ENCODE results near the gene CFAP126. TPM values are rescaled to one million over a fixed set of nuclear protein-coding genes. Genes with fewer than 3 reads are reported as not detected.
A peak's percentile ranks its signal among the peaks of the same experiment; 100 is the strongest.

The CFAP126 gene
- total and polyA plus RNA-seq, 2 of the 13 experiments (the other 11 are each of a cell fraction or from before 2014, with no cell fraction given), result not detected

GRCh38 chr1:161399257-161399998 is 31.8 kb upstream of the CFAP126 start (continued):
- TF ChIP-seq MAZ (IDR thresholded peaks at IDR 0.05; ENCODE audit: borderline replicate concordance, low read depth, low read length), result no peak
- peak; percentile 78 for TF ChIP-seq MAZ (CRISPR knock-in tag; IDR thresholded peaks at IDR 0.05; ENCODE audit: low read depth)
- TF ChIP-seq CEBPZ (IDR thresholded peaks at IDR 0.05; ENCODE audit: low read length), result no peak
- TF ChIP-seq ZNF496 (CRISPR knock-in tag; IDR thresholded peaks at IDR 0.05; ENCODE audit: insufficient replicate concordance), result no peak
- no peak; the same call in 1 of the 2 replicates for TF ChIP-seq RXRA (CRISPR knock-in tag; IDR thresholded peaks at IDR 0.05)
- peak; percentile 66; the same call in 1 of the 2 replicates for TF ChIP-seq TFAP4 (IDR thresholded peaks at IDR 0.05; ENCODE audit: borderline replicate concordance, low read depth)
- no peak for TF ChIP-seq MTA3 (CRISPR knock-in tag; IDR thresholded peaks at IDR 0.05)
- TF ChIP-seq ZNF564 (CRISPR knock-in tag; IDR thresholded peaks at IDR 0.05), result 0 out of 2 replicates have a peak, but pooled peaks have one; percentile 30
- peak; percentile 89; the same call in 1 of the 2 replicates for TF ChIP-seq THAP8 (CRISPR knock-in tag; IDR thresholded peaks at IDR 0.05; ENCODE audit: borderline replicate concordance)
- TF ChIP-seq PATZ1 (CRISPR knock-in tag; IDR thresholded peaks at IDR 0.05), result no peak; the same call in 1 of the 2 replicates
- no peak for TF ChIP-seq ZNF431 (CRISPR knock-in tag; IDR thresholded peaks at IDR 0.05; ENCODE audit: borderline replicate concordance, low read depth)
- TF ChIP-seq USF2 (IDR thresholded peaks at IDR 0.05; ENCODE audit: low read depth, low read length), result no peak
- TF ChIP-seq USF2 (CRISPR knock-in tag; IDR thresholded peaks at IDR 0.05; ENCODE audit: borderline replicate concordance), result 0 out of 2 replicates have a peak, but pooled peaks have one; percentile 52
- TF ChIP-seq NCOA1 (CRISPR knock-in tag; IDR thresholded peaks at IDR 0.05), result no peak
- TF ChIP-seq ZNF597 (CRISPR knock-in tag; IDR thresholded peaks at IDR 0.05), result peak; percentile 57; the same call in 1 of the 2 replicates
- TF ChIP-seq ZNF678 (CRISPR knock-in tag; IDR thresholded peaks at IDR 0.05), result no peak

All from HepG2 (cell line).